ENCODE measurements around the gene EDN2.

GRCh38 chr1:41485605-41486004 is 1.1 kb upstream of the EDN2 start:
- TF ChIP-seq, protein P1, sequence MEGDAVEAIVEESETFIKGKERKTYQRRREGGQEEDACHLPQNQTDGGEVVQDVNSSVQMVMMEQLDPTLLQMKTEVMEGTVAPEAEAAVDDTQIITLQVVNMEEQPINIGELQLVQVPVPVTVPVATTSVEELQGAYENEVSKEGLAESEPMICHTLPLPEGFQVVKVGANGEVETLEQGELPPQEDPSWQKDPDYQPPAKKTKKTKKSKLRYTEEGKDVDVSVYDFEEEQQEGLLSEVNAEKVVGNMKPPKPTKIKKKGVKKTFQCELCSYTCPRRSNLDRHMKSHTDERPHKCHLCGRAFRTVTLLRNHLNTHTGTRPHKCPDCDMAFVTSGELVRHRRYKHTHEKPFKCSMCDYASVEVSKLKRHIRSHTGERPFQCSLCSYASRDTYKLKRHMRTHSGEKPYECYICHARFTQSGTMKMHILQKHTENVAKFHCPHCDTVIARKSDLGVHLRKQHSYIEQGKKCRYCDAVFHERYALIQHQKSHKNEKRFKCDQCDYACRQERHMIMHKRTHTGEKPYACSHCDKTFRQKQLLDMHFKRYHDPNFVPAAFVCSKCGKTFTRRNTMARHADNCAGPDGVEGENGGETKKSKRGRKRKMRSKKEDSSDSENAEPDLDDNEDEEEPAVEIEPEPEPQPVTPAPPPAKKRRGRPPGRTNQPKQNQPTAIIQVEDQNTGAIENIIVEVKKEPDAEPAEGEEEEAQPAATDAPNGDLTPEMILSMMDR (IDR thresholded peaks at IDR 0.05): no peak
- no peak for TF ChIP-seq POLR2AphosphoS5 (IDR thresholded peaks at IDR 0.05)
- TF ChIP-seq POLR2A (IDR thresholded peaks at IDR 0.05): no peak

Measured in breast epithelium (tissue), 3 donors.